Neural crest cell (in vitro differentiated cells): Measurements from ENCODE around the gene NFIC. TPM values are rescaled to one million over a fixed set of nuclear protein-coding genes. Genes with fewer than 3 reads are reported as not detected.

Experiments used
- DNase-seq: peaks from one replicate; pipeline ENCODE4 v3.0.0; 2021; ENCODE audit warnings: low read depth, mixed read lengths, low spot score
- H3K27ac Mint-ChIP-seq: one replicate; pipeline ENCODE4 v1.8.0; 2021; ENCODE audit warnings: mild to moderate bottlenecking, mixed read lengths; ENCODE audit not compliant: unreplicated experiment
- H3K27me3 Mint-ChIP-seq: 2 replicates; pipeline ENCODE4 v1.8.0; 2021; ENCODE audit warnings: low read depth, mild to moderate bottlenecking, mixed read lengths
- H3K36me3 Mint-ChIP-seq: 2 replicates; pipeline ENCODE4 v1.8.0; 2021; ENCODE audit warnings: low read depth, mild to moderate bottlenecking, mixed read lengths
- H3K4me1 Mint-ChIP-seq: 2 replicates; pipeline ENCODE4 v1.8.0; 2021; ENCODE audit warnings: mixed read lengths
- H3K4me3 Mint-ChIP-seq: one replicate; pipeline ENCODE4 v1.8.0; 2021; ENCODE audit warnings: mild to moderate bottlenecking, mixed read lengths
- H3K9me3 Mint-ChIP-seq: 2 replicates; pipeline ENCODE4 v1.8.0; 2021; ENCODE audit warnings: mixed read lengths
- CTCF ChIP-seq: fragments of 200-600 bp; sonication (generic); conservative IDR thresholded peaks from 2 replicates; pipeline ENCODE4 v1.5.0; 2021; ENCODE audit warnings: antibody characterized with exemption, mild to moderate bottlenecking
- total RNA-seq: library from RNA; stranded (reverse); gene quantifications from 2 replicates; pipeline ENCODE4 v1.2.1, GENCODE V29; 2021

The NFIC gene
- total RNA-seq, 1 donor from 2014 or later = 4.1 TPM

GRCh38 chr19:3474614-3475013, 108.2 kb downstream of the NFIC start:
- Mint-ChIP-seq H3K4me3 (no peak overlapping the region), H3K36me3 (no peaks in the 10 kb centered on the region), H3K4me1 (no peaks in the 10 kb centered on the region), H3K27ac (no peak overlapping the region), H3K9me3 (no peaks in the 10 kb centered on the region), H3K27me3 (peaks cover 38% of the 10 kb centered on the region)
- TF ChIP-seq CTCF = no peak
- DNase-seq = no peak

- DNase-seq = no peak
- Mint-ChIP-seq H3K9me3 (no peaks in the 10 kb centered on the region), H3K4me1 (no peaks in the 10 kb centered on the region), H3K27me3 (peaks cover 29% of the 10 kb centered on the region), H3K4me3 (no peak overlapping the region), H3K36me3 (no peaks in the 10 kb centered on the region), H3K27ac (no peak overlapping the region)
- no peak for TF ChIP-seq CTCF
Observed at GRCh38 chr19:3475449-3475848, 109.1 kb downstream of the NFIC start.

- peaks cover 30% of the 10 kb centered on the region for H3K27me3 Mint-ChIP-seq
- H3K36me3 Mint-ChIP-seq = no peaks in the 10 kb centered on the region
- no peak for TF ChIP-seq CTCF
- H3K4me1 Mint-ChIP-seq = no peaks in the 10 kb centered on the region
- H3K9me3 Mint-ChIP-seq = no peaks in the 10 kb centered on the region
- H3K27ac Mint-ChIP-seq = no peak overlapping the region
- no peak for DNase-seq
- no peak overlapping the region for H3K4me3 Mint-ChIP-seq
Observed at GRCh38 chr19:3476830-3477229, 110.4 kb downstream of the NFIC start.

- no peaks in the 10 kb centered on the region for H3K36me3 Mint-ChIP-seq
- peaks cover 32% of the 10 kb centered on the region for H3K27me3 Mint-ChIP-seq
Observed at GRCh38 chr19:3477506-3477905, 111.1 kb downstream of the NFIC start.

GRCh38 chr19:3477951-3478350, 111.6 kb downstream of the NFIC start:
- H3K36me3 Mint-ChIP-seq = no peaks in the 10 kb centered on the region
- peaks cover 28% of the 10 kb centered on the region for H3K27me3 Mint-ChIP-seq
- H3K4me1 Mint-ChIP-seq = no peaks in the 10 kb centered on the region
- H3K27ac Mint-ChIP-seq = no peak overlapping the region
- no peak overlapping the region for H3K4me3 Mint-ChIP-seq
- no peak for TF ChIP-seq CTCF
- DNase-seq = no peak
- no peaks in the 10 kb centered on the region for H3K9me3 Mint-ChIP-seq

More at GRCh38 chr19:3477506-3477905, 111.1 kb downstream of the NFIC start:
- Mint-ChIP-seq H3K27ac (no peak overlapping the region), H3K4me1 (no peaks in the 10 kb centered on the region), H3K4me3 (no peak overlapping the region), H3K9me3 (no peaks in the 10 kb centered on the region)
- TF ChIP-seq CTCF = no peak
- DNase-seq = no peak
